ENCODE results near the gene SGCG.
"Not testable (repeated sequence)": the region's sequence is repeated elsewhere in the genome, so short reads cannot be mapped to it uniquely, and the experiment has no call there.

SGCG gene

GRCh38 chr13:23212671-23213070, 31.9 kb downstream of the SGCG start:
- peaks cover 15% of the 10 kb centered on the region for H3K4me1 Mint-ChIP-seq
- peak overlapping the region; percentile 80 to 90 (median 82) for H3K27ac Mint-ChIP-seq
- peak overlapping the region in 2 of 3 experiments; percentile 0 to 7 for H3K4me3 Mint-ChIP-seq
- H3K36me3 Mint-ChIP-seq (ENCODE audit: low read depth) = peaks cover 7% of the 10 kb centered on the region
- no peaks in the 10 kb centered on the region for H3K27me3 Mint-ChIP-seq (ENCODE audit: low read depth)
- TF ChIP-seq CTCF (IDR thresholded peaks at IDR 0.05; ENCODE audit: unreplicated experiment in 3 of 3) = no peak
- peaks cover 21% of the 10 kb centered on the region for H3K9me3 Mint-ChIP-seq

- no peaks in the 10 kb centered on the region for H3K27me3 Mint-ChIP-seq (ENCODE audit: low read depth)
- no peak overlapping the region for H3K27ac Mint-ChIP-seq
- peaks cover 5% of the 10 kb centered on the region for H3K9me3 Mint-ChIP-seq
- no peaks in the 10 kb centered on the region for H3K36me3 Mint-ChIP-seq (ENCODE audit: low read depth)
- TF ChIP-seq CTCF (IDR thresholded peaks at IDR 0.05; ENCODE audit: unreplicated experiment in 3 of 3) = no peak
- H3K4me3 Mint-ChIP-seq = no peak overlapping the region
- H3K4me1 Mint-ChIP-seq = peaks cover 4% of the 10 kb centered on the region
These were observed 50.5 kb downstream of the SGCG start for GRCh38 chr13:23231241-23231640.

GRCh38 chr13:23235994-23236393, 55.2 kb downstream of the SGCG start:
- no peak overlapping the region for H3K4me3 Mint-ChIP-seq
- no peaks in the 10 kb centered on the region for H3K36me3 Mint-ChIP-seq (ENCODE audit: low read depth)
- peaks cover 13% of the 10 kb centered on the region for H3K9me3 Mint-ChIP-seq
- H3K4me1 Mint-ChIP-seq = no peaks in the 10 kb centered on the region
- no peak for TF ChIP-seq CTCF (IDR thresholded peaks at IDR 0.05; ENCODE audit: unreplicated experiment in 3 of 3)
- H3K27me3 Mint-ChIP-seq (ENCODE audit: low read depth) = no peaks in the 10 kb centered on the region
- H3K27ac Mint-ChIP-seq = no peak overlapping the region

- peaks cover 3% of the 10 kb centered on the region for H3K27me3 Mint-ChIP-seq (ENCODE audit: low read depth)
- H3K27ac Mint-ChIP-seq = peak overlapping the region in 1 of 3 experiments; percentile 66
- no peaks in the 10 kb centered on the region for H3K36me3 Mint-ChIP-seq (ENCODE audit: low read depth)
- no peaks in the 10 kb centered on the region for H3K4me1 Mint-ChIP-seq
- no peak overlapping the region for H3K4me3 Mint-ChIP-seq
- TF ChIP-seq CTCF (IDR thresholded peaks at IDR 0.05; ENCODE audit: unreplicated experiment in 3 of 3) = no peak
- peaks cover 20% of the 10 kb centered on the region for H3K9me3 Mint-ChIP-seq
These were observed 62.3 kb downstream of the SGCG start for GRCh38 chr13:23243066-23243465.

- H3K4me1 Mint-ChIP-seq; H3K27ac Mint-ChIP-seq; H3K9me3 Mint-ChIP-seq; H3K4me3 Mint-ChIP-seq; H3K27me3 Mint-ChIP-seq (ENCODE audit: low read depth); H3K36me3 Mint-ChIP-seq (ENCODE audit: low read depth): not testable (repeated sequence)
These were observed 67.6 kb downstream of the SGCG start for GRCh38 chr13:23248410-23248809.

GRCh38 chr13:23254506-23254905, 73.7 kb downstream of the SGCG start:
- no peak for TF ChIP-seq CTCF (IDR thresholded peaks at IDR 0.05; ENCODE audit: unreplicated experiment in 3 of 3)
- Mint-ChIP-seq H3K27ac (no peak overlapping the region), H3K27me3 (ENCODE audit: low read depth) (no peaks in the 10 kb centered on the region), H3K4me1 (no peaks in the 10 kb centered on the region), H3K9me3 (peaks cover 24% of the 10 kb centered on the region), H3K4me3 (no peak overlapping the region), H3K36me3 (ENCODE audit: low read depth) (peaks cover 6% of the 10 kb centered on the region)

All from nephron (organoid).